Hepatocyte (in vitro differentiated cells): Measurements from ENCODE around the gene KCP. TPM values are rescaled to one million over a fixed set of nuclear protein-coding genes. Genes with fewer than 3 reads are reported as not detected.

Source experiments
- DNase-seq: peaks from one replicate; pipeline ENCODE4 v3.0.0-alpha.2; 2016; ENCODE audit warnings: low spot score
- H2AFZ ChIP-seq: fragments of 200-600 bp; sonication (generic); 2 replicates; pipeline ENCODE4 v1.6.0; 2016; ENCODE audit warnings: antibody characterized with exemption, mild to moderate bottlenecking
- H3K27ac ChIP-seq: fragments of 200-600 bp; sonication (generic); 2 replicates; pipeline ENCODE4 v1.5.1; 2016; ENCODE audit warnings: mild to moderate bottlenecking
- H3K27me3 ChIP-seq: fragments of 200-600 bp; sonication (generic); 2 replicates; pipeline ENCODE4 v1.6.1; 2016
- H3K36me3 ChIP-seq: fragments of 200-600 bp; sonication (generic); replicated peaks from 2 replicates; pipeline ENCODE4 v1.5.1; 2016; ENCODE audit warnings: low read depth; ENCODE audit not compliant: insufficient read depth
- H3K4me1 ChIP-seq: fragments of 200-600 bp; sonication (generic); 2 replicates; pipeline ENCODE4 v1.5.1; 2016; ENCODE audit warnings: mild to moderate bottlenecking, moderate library complexity; ENCODE audit not compliant: insufficient read depth
- H3K4me2 ChIP-seq: fragments of 200-600 bp; sonication (generic); 2 replicates; pipeline ENCODE4 v1.6.0; 2016
- H3K4me3 ChIP-seq: fragments of 200-600 bp; sonication (generic); 2 replicates; pipeline ENCODE4 v1.5.1; 2016; ENCODE audit warnings: mild to moderate bottlenecking
- H3K79me2 ChIP-seq: fragments of 200-600 bp; sonication (generic); 2 replicates; pipeline ENCODE4 v1.6.0; 2017; ENCODE audit warnings: mild to moderate bottlenecking
- H3K9me2 ChIP-seq: fragments of 200-600 bp; sonication (generic); replicated peaks from 2 replicates; pipeline ENCODE4 v1.6.0; 2017; ENCODE audit warnings: mild to moderate bottlenecking; ENCODE audit not compliant: insufficient read depth
- H3K9me3 ChIP-seq: fragments of 200-600 bp; sonication (generic); 2 replicates; pipeline ENCODE4 v1.5.1; 2016; ENCODE audit warnings: low read depth, mild to moderate bottlenecking
- H4K20me1 ChIP-seq: fragments of 200-600 bp; sonication (generic); 2 replicates; pipeline ENCODE4 v1.6.0; 2016; ENCODE audit warnings: mild to moderate bottlenecking; ENCODE audit not compliant: insufficient read depth, poor library complexity, severe bottlenecking
- EZH2 ChIP-seq: fragments of 200-600 bp; sonication (generic); IDR thresholded peaks from 2 replicates; pipeline ENCODE4 v1.6.1; 2016; ENCODE audit warnings: antibody characterized with exemption, mild to moderate bottlenecking, borderline replicate concordance
- EZH2phosphoT487 ChIP-seq: fragments of 200-600 bp; sonication (generic); IDR thresholded peaks from one replicate; pipeline ENCODE4 v1.6.1; 2018; ENCODE audit warnings: antibody characterized with exemption, mild to moderate bottlenecking, low read depth, moderate library complexity; ENCODE audit not compliant: unreplicated experiment, severe bottlenecking
- WGBS: methylation state at CpG from one replicate; pipeline ENCODE4 v1.1.6; 2016; ENCODE audit warnings: low lambda C conversion rate; ENCODE audit errors: missing lambda C conversion rate; 5-methylcytosine and 5-hydroxymethylcytosine counted together
- polyA plus RNA-seq: library from polyadenylated mRNA; unstranded; fragments of >200 nt; fragmentation: Nextera tagmentation; extraction: Ambion mirVana; gene quantifications from 2 replicates; pipeline ENCODE4 v1.2.1, GENCODE V29; 2016
- total RNA-seq: library from RNA; depleted of rRNA; stranded (reverse); fragments of >200 nt; gene quantifications from 2 replicates; pipeline ENCODE4 v1.2.3, GENCODE V29; 2014
- TF ChIP-seq, protein P1 (sequence below): fragments of 200-600 bp; sonication (generic); IDR thresholded peaks from 2 replicates; pipeline ENCODE4 v1.5.1; 2016; ENCODE audit warnings: antibody characterized with exemption, mild to moderate bottlenecking; ENCODE audit not compliant: poor library complexity

KCP gene
- total and polyA plus RNA-seq, 2 experiments from 2014 or later: 0.40 to 2.4 TPM

DNA sequence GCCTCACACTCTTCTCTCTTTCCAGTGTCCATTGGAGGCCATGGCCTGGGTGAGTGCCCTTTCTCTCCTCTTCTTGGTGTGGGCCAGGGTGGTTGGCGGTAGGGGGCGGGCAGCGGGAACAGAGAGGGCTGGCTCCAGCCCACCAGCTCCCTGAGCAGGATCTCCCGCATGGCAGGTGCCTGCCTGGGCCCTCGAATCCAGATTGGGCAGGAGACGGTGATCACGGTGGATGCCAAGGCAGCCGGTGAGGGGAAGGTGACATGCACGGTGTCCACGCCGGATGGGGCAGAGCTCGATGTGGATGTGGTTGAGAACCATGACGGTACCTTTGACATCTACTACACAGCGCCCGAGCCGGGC, 61.4 kb downstream of the KCP start:
- Histone ChIP-seq H4K20me1 (no peaks in the 10 kb centered on the region), H3K4me1 (no peaks in the 10 kb centered on the region), H3K4me2 (no peak overlapping the region), H3K27ac (no peak overlapping the region), H3K27me3 (no peaks in the 10 kb centered on the region), H3K36me3 (no peaks in the 10 kb centered on the region), H3K4me3 (no peak overlapping the region), H3K79me2 (no peaks in the 10 kb centered on the region), H2AFZ (no peak overlapping the region), H3K9me2 (no peaks in the 10 kb centered on the region), H3K9me3 (no peaks in the 10 kb centered on the region)
- no peak for DNase-seq
- no peak for TF ChIP-seq EZH2phosphoT487
- TF ChIP-seq, protein P1, sequence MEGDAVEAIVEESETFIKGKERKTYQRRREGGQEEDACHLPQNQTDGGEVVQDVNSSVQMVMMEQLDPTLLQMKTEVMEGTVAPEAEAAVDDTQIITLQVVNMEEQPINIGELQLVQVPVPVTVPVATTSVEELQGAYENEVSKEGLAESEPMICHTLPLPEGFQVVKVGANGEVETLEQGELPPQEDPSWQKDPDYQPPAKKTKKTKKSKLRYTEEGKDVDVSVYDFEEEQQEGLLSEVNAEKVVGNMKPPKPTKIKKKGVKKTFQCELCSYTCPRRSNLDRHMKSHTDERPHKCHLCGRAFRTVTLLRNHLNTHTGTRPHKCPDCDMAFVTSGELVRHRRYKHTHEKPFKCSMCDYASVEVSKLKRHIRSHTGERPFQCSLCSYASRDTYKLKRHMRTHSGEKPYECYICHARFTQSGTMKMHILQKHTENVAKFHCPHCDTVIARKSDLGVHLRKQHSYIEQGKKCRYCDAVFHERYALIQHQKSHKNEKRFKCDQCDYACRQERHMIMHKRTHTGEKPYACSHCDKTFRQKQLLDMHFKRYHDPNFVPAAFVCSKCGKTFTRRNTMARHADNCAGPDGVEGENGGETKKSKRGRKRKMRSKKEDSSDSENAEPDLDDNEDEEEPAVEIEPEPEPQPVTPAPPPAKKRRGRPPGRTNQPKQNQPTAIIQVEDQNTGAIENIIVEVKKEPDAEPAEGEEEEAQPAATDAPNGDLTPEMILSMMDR: no peak
- TF ChIP-seq EZH2: no peak
- WGBS: 97% methylated on average over 11 of the region's 16 CpGs

DNA sequence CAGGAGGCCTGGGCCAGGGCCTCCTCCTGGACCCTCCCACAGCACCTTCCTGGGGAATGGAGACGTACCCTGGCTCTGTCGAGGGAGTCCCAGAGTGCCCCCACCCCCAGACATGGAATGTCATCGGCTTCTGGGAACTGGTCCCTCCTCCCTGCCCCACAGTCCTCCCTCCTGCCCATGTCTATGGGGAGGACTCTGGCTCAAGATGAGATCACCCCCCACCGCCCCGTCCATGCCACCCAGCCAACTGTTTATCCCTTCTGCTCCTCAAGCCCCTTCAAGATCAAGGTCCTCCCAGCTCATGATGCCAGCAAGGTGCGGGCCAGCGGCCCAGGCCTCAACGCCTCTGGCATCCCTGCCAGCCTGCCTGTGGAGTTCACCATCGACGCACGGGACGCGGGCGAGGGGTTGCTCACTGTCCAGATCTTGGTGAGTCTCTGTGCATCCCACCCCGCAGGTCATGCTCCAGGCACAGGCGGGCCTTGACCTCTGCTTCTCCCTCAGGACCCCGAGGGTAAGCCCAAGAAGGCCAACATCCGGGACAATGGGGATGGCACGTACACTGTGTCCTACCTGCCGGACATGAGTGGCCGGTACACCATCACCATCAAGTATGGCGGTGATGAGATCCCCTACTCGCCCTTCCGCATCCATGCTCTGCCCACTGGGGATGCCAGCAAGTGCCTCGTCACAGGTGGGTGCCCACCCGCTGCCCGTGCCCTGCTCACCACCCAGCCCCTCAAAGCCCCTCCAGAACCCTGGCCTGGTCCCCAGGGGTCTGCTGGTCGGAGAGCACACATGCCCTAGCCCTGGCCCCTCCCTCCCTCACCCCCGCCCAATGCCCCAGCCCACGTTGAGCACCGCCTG, 62.0 kb downstream of the KCP start:
- WGBS: 91% methylated on average over 21 of the region's 31 CpGs
- Histone ChIP-seq H3K36me3 (no peaks in the 10 kb centered on the region), H4K20me1 (no peaks in the 10 kb centered on the region)

DNA sequence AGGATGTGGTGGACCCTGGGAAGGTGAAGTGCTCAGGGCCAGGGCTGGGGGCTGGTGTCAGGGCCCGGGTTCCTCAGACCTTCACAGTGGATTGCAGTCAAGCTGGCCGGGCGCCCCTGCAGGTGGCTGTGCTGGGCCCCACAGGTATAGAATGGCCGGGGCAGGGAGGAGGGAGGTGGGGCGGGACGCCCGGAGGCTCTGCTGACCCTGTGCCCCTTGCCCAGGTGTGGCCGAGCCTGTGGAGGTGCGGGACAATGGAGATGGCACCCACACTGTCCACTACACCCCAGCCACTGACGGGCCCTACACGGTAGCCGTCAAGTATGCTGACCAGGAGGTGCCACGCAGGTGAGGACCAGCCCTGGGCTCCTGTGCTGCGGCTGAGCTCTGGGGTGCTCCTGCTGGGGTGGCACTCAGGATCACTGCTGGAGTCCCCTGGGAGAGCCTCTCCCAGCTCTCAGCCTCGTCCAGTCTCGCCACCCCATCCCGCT, 62.7 kb downstream of the KCP start:
- Histone ChIP-seq H2AFZ (no peak overlapping the region), H4K20me1 (no peaks in the 10 kb centered on the region), H3K4me1 (no peaks in the 10 kb centered on the region), H3K27me3 (no peaks in the 10 kb centered on the region), H3K9me2 (no peaks in the 10 kb centered on the region), H3K27ac (no peak overlapping the region), H3K4me3 (no peak overlapping the region), H3K36me3 (no peaks in the 10 kb centered on the region), H3K79me2 (no peaks in the 10 kb centered on the region), H3K9me3 (no peaks in the 10 kb centered on the region), H3K4me2 (no peak overlapping the region)
- DNase-seq: no peak
- no peak for TF ChIP-seq EZH2
- TF ChIP-seq EZH2phosphoT487: no peak
- TF ChIP-seq, protein P1: no peak
- WGBS: 99% methylated on average over 17 of the region's 17 CpGs

More for the DNA sequence above, 62.0 kb downstream of the KCP start:
- Histone ChIP-seq H3K27ac (no peak overlapping the region), H3K4me2 (no peak overlapping the region), H3K4me1 (no peaks in the 10 kb centered on the region), H3K79me2 (no peaks in the 10 kb centered on the region), H3K9me3 (no peaks in the 10 kb centered on the region), H3K9me2 (no peaks in the 10 kb centered on the region), H3K27me3 (no peaks in the 10 kb centered on the region), H2AFZ (no peak overlapping the region), H3K4me3 (no peak overlapping the region)
- DNase-seq: no peak
- TF ChIP-seq, protein P1: no peak
- no peak for TF ChIP-seq EZH2phosphoT487
- no peak for TF ChIP-seq EZH2
